SU-DHL-6 (cell line): Measurements from ENCODE around the gene POLE3.

Source experiments
- H2AFZ ChIP-seq: fragments of 200-600 bp; sonication (generic); 2 replicates; pipeline ENCODE4 v1.6.1; 2014; ENCODE audit warnings: low read depth, mild to moderate bottlenecking, moderate library complexity, mixed read lengths, antibody characterized with exemption, low read length; ENCODE audit not compliant: severe bottlenecking
- H3F3A ChIP-seq: fragments of 200-600 bp; shearing (Covaris generic); 2 replicates; pipeline ENCODE4 v1.6.0; 2016; ENCODE audit warnings: antibody characterized with exemption, mild to moderate bottlenecking; ENCODE audit not compliant: insufficient read depth
- H3K27ac ChIP-seq: fragments of 200-600 bp; sonication (generic); 2 replicates; pipeline ENCODE4 v1.5.1; 2016; ENCODE audit warnings: low read depth, mild to moderate bottlenecking, low read length, moderate library complexity, mixed read lengths
- H3K27me3 ChIP-seq: fragments of 200-600 bp; sonication (generic), shearing (Covaris generic); 2 replicates; pipeline ENCODE4 v1.6.0; 2014; ENCODE audit warnings: mild to moderate bottlenecking, low read length
- H3K36me3 ChIP-seq: fragments of 200-600 bp; sonication (generic); 2 replicates; pipeline ENCODE4 v1.6.1; 2014; ENCODE audit warnings: mild to moderate bottlenecking, low read length, mixed read lengths
- H3K4me2 ChIP-seq: fragments of 300-600, 200-600 bp; shearing (Covaris generic), sonication (generic); 2 replicates; pipeline ENCODE4 v1.6.0; 2014; ENCODE audit warnings: low read length, low read depth, mild to moderate bottlenecking; ENCODE audit not compliant: poor library complexity, severe bottlenecking
- H3K4me3 ChIP-seq: fragments of 200-600 bp; sonication (generic); 2 replicates; pipeline ENCODE4 v1.5.1; 2014; ENCODE audit warnings: antibody characterized with exemption, low read length, mild to moderate bottlenecking, mixed read lengths; ENCODE audit not compliant: insufficient read depth, poor library complexity, severe bottlenecking
- H3K79me2 ChIP-seq: fragments of 200-600 bp; sonication (generic); 2 replicates; pipeline ENCODE4 v1.6.1; 2014; ENCODE audit warnings: mild to moderate bottlenecking, low read length, moderate library complexity; ENCODE audit not compliant: insufficient read depth
- H3K9ac ChIP-seq: fragments of 200-600 bp; sonication (generic); 2 replicates; pipeline ENCODE4 v1.7.0; 2014; ENCODE audit warnings: mild to moderate bottlenecking, low read length
- H3K9me2 ChIP-seq: fragments of 200-600 bp; sonication (generic); replicated peaks from 2 replicates; pipeline ENCODE4 v1.6.1; 2014; ENCODE audit warnings: low read length; ENCODE audit not compliant: insufficient read depth
- H3K9me3 ChIP-seq: fragments of 200-600 bp; sonication (generic); 2 replicates; pipeline ENCODE4 v1.6.1; 2014; ENCODE audit warnings: low read length, mixed read lengths; ENCODE audit not compliant: insufficient read depth
- H4K20me1 ChIP-seq: fragments of 200-600 bp; sonication (generic); 2 replicates; pipeline ENCODE4 v1.6.1; 2014; ENCODE audit warnings: low read depth, mild to moderate bottlenecking, antibody characterized with exemption, low read length, moderate library complexity, mixed read lengths
- CTCF ChIP-seq: fragments of 200-600 bp; sonication (generic); IDR thresholded peaks from one replicate; pipeline ENCODE4 v1.5.1; 2017; ENCODE audit warnings: antibody characterized with exemption, mild to moderate bottlenecking, low read length, moderate library complexity; ENCODE audit not compliant: insufficient read depth, poor library complexity, severe bottlenecking
- EZH2phosphoT487 ChIP-seq: fragments of 200-600 bp; sonication (generic), shearing (Covaris generic); conservative IDR thresholded peaks from 2 replicates; pipeline ENCODE4 v1.6.1; 2018; ENCODE audit warnings: mild to moderate bottlenecking, antibody characterized with exemption, low read length, moderate library complexity, mixed read lengths

POLE3 gene

GRCh38 chr9:113360242-113360842, 50.1 kb downstream of the POLE3 start:
- TF ChIP-seq CTCF (no peak), EZH2phosphoT487 (no peak)
- Histone ChIP-seq H3K27me3 (no peaks in the 10 kb centered on the region), H3F3A (no peaks in the 10 kb centered on the region), H3K9me2 (no peaks in the 10 kb centered on the region), H3K9ac (no peak overlapping the region), H2AFZ (no peak overlapping the region), H3K4me3 (no peak overlapping the region), H3K79me2 (no peaks in the 10 kb centered on the region), H3K36me3 (no peaks in the 10 kb centered on the region), H3K27ac (no peak overlapping the region), H4K20me1 (no peaks in the 10 kb centered on the region), H3K4me2 (no peak overlapping the region), H3K9me3 (no peaks in the 10 kb centered on the region)

GRCh38 chr9:113359385-113359784, 51.1 kb downstream of the POLE3 start:
- no peaks in the 10 kb centered on the region for H3K9me2 ChIP-seq
- H4K20me1 ChIP-seq: no peaks in the 10 kb centered on the region
- H3K9ac ChIP-seq: no peak overlapping the region
- TF ChIP-seq EZH2phosphoT487: no peak
- no peak for TF ChIP-seq CTCF
- no peaks in the 10 kb centered on the region for H3K79me2 ChIP-seq
- no peak overlapping the region for H3K4me2 ChIP-seq
- H3K9me3 ChIP-seq: no peaks in the 10 kb centered on the region
- H3K4me3 ChIP-seq: no peak overlapping the region
- no peaks in the 10 kb centered on the region for H3F3A ChIP-seq
- no peaks in the 10 kb centered on the region for H3K27me3 ChIP-seq
- no peak overlapping the region for H2AFZ ChIP-seq
- H3K36me3 ChIP-seq: no peaks in the 10 kb centered on the region
- H3K27ac ChIP-seq: no peak overlapping the region
